GM18508 (cell line): ENCODE results near the gene CCDC85C.

Experiments used
- ATAC-seq: cut with Tn5 transposase; IDR thresholded peaks from one replicate; pipeline ENCODE4 v1.9.1; 2021; ENCODE audit warnings: moderate number of reproducible peaks; ENCODE audit not compliant: insufficient read depth, unreplicated experiment

CCDC85C gene

DNA sequence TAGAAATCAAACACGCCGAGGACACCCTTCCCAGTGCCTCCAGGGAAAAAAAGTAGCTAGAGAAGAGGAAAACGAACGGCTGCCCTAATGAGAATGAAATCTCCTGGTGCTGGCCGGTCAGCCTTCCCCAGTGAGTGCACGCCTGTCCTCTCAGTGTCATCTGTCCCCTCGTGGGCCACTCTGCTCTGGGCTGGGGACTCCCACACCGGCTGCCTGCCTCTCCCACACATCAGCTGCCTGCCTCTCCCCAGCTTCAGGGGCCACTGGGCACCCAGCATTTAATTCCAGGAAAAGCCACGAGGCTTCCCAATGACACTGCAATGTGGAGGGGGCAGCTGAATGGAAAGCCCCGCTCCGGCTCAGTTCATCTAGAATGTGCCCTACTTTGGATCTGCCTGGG, 59.0 kb downstream of the CCDC85C start:
- ATAC-seq: no peak

DNA sequence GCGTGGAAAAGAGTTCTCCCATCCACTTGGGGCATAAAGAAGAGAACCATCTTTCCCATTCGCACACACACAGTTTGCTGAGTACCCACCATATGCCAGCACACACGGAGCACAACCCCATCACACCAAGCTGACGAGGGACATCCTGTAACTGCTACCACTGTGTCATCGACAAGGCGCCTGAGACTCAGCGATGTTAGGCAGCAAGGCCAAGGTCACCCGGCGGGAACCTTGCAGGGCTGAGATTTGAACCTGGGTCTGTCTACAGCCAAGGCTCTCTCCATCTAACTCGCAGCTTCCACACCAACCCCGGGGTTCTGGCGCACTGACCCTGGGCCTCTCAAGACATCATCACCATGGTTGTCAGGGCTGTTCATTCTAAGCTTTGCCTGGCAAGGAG, 60.0 kb downstream of the CCDC85C start:
- ATAC-seq: no peak

DNA sequence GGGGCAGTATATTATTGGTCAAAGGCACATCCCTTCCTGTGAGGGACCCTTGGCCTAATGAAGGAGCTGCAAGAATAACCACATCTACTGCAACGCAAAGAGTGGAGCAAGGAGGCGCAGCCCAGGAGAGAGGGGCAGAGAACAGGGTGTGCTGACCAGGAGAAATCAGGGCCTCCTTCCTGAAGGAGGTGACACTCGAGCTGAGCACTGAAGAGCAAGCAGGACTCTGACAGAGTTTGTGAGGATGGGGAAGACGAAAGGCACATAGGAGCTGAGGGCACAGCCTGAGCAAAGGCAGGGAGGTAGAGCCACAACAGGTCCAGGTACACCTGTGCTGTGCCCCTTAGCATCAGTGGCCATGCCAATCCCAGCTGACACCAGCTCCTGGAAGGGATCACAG, 60.6 kb downstream of the CCDC85C start:
- ATAC-seq: no peak

DNA sequence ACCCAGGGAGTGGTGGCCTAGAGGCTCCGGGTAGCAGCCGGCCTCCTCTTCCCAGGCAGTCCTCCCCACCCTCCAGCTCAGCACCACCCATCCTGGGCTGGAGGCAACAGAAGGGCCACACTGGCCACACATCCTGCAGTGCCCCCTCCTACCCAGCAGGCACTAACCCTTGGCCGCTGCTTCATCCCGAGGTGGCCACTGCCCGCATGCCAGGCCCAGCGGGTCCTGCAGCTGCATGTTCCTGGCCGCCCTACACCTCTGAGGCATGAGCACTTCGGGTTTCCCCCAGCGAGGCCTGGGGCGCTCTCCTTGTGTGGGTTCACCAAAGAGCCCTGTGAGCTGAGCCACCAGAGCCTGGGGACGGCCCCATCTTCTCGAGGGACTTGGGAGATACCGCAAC, 61.4 kb downstream of the CCDC85C start:
- no peak for ATAC-seq

DNA sequence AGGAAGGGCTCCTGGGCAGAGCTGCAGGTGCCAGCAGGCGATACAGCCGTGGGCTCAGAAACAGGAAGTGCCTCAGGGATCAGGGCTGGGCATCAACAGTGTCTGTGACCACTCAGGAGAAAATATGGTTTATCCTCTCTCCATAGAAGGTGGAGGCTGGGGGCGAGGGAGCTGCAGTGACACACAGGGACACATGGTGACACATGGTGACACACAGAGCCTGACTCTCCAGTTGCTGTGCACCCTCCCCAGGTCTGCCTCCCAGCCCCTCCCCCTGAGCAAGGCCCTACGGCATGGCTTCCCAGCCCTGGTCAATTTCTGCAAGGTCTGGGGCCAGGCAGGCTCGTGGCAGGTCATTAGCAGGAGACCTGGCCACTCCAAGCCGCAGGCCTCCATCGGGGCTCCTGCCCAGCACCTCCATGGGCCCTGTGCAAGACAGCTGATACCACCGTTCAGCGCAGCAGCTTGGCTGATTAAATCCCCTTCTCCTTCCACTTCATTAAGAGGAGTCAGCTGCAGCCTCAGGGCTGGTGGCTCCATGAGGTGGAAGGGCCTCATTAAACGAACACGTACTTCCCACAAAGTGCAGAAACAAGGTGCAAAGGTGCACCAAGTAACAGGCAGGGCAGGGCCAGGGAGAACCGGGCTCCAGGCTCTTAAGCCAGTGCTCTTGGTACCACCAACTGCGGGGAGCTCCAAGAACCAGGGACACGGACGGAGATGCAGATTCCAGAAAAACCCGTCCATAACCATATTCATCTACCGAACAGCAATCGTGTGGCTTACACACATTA, 62.1 kb downstream of the CCDC85C start:
- no peak for ATAC-seq

DNA sequence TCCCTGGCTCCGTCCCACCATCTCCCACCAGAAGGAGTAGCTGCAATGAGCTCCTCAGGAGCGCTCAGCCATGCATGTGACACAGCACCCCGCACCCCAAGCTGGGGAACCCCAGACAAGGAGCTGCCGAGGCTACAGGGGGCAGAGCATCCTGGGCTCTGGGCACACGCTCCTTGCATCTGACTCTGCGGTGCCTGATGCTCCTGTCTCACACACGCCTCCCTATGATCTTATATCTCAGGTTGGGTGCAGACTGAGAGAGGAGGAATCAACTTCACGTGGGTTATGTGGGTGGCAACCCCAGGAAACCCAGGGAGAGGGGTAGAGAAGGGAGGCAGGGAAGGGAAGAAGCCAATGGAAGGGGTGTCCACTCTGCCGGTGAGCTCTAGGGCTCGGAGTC, 62.8 kb downstream of the CCDC85C start:
- no peak for ATAC-seq

DNA sequence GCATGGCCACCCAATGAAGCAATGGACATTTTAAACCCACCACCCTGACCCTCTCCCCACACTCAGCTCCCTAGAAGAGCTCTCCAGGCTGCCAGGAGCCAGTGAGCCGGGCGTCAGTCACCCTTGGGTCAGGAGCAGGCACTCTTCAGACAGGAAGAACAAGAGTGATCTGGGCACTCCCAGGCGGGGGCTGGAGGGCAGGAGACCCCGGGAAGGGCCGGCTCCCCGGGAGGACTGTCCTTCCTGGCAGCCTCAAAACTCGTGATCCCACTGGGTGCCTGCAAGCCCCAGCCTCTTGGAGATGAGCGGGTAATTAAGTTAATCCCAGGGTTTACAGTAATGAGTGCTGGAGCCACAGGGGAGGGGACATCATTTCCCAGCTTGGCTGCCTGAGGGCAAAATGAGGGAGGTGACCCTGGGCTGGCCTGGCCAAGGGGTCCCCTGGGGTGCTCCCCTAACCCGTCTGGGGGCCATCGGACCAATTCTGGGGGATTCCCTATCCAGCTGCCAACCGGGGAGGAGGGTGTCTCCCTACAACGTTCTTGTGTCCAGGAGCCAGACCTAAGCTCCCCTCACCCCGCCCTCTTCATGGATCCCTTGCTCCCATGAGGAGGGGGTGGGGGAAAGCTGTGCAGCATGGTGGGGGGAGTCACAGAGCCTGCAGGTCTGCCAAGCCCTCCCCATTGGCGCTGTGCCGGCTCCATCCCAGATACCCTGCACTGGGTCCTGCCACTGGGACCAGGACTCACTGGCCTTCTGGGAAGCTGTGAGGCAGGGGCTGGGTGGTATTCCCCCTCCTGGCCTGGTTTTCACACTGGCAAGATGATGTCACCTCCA, 63.6 kb downstream of the CCDC85C start:
- ATAC-seq: no peak

DNA sequence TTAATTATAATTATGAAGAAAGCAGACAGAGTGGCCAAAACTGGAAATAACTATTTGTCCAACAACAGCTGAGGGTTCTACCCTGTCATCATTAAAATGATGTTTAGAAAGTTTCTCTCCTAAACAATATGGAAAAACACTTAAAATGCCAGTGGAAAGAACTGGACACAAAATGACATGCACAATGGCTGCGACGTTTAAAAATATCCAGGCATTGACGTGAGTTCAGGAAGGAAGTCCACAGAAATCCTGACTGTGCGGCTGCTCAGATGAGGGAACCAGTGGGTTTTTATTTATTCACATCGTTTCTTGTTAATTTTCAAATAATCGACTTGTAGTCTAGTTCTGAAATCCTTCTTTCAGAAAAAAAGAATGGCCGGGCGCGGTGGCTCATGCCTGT, 64.5 kb downstream of the CCDC85C start:
- ATAC-seq: no peak

DNA sequence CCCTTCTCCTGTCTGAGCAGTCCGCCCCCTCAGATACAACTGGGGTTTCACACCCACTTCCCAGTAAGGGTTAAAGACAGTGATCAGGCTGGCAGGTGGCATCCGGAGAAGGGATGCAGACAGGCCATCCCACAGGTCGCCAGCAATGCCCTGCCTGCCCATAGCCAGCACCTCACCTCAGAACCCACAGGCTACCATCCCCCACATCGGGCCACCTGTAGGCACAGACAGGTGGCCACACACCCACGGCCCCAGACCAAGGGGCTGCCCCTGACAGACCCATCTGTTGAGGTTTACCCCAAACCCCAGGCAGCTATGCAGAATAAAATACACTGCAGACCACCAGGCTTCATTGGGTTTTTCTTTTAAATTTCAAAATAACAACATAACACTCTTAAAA, 65.3 kb downstream of the CCDC85C start:
- ATAC-seq: no peak

DNA sequence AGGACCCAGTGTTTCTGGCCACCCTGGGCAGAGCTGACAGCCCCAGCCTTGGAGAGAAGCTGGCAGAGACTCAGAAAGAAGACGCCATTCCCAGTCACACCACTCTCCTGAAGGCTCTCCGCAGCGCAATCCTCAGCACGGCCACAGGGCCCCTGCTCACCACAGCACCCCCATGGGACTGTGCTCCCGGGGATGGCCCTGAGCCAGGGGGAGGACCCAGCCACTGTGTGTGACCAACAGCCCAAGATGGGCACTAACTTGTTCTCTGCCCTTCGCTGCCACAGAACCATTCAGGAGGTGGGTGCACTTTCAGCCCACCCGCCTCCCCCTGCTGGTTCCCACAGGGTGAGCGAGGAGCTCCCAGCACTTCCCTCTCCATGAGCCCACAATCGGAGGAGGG, 65.7 kb downstream of the CCDC85C start:
- no peak for ATAC-seq

DNA sequence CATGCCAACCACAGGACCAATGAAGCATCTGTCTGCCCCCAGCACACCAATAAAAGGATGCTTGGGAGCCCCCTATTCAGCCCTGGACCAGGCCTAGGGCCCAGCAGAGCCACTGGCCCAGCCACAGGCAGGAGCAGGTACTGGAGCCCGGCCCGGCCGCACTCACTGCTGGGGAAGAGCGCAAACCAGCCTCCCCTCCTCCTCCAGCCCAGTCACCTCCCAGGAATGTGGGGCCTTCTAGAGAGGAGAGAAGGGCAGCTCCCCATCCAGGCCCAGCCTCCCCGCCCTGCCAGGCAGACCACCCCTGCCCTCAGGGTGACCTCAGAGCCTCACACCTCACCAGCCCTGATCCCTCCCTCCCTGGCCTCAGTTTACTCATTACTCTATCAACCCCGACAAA, 66.6 kb downstream of the CCDC85C start:
- ATAC-seq: no peak

DNA sequence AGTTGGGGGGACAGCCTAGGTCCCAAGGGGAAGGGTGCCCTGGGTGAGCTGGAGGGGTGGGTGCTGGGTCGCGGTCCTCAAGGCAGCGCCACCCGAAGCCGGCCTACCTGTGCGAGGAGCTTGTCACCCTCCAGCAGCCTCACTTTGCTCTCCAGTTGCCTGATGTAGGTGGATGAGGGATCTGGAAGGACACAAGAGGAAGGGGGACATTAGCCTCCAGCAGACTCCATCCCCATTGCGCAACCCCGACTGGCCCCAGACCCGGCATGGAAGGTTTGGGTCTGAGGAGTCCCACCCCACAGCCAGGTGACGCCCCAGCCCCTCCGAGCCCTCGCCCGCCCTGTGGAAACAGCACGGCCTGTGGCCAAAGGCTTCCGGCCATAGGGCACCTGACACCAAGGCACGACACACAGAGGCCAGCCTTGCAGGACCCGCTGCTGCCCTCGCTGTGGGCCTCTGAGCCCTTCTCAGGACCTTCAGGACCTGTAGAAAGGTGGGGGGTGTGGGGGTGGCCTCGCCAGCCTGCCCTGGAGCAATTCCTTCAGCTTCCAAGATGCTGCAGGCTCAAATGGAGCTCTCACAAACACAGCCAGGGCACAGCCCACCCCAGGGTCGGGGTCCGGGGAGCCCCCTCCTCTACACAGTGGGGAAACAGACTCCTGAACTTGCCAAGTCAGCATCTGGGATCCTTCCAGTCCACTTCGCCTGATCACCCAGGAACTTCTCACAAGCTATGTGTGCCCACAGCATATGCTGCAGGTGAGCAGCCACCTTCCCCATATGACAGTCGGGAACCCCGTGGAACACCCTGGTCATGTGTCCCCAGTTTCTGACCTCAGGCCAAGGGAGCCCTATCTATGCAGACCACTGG, 67.9 kb downstream of the CCDC85C start:
- ATAC-seq: no peak

DNA sequence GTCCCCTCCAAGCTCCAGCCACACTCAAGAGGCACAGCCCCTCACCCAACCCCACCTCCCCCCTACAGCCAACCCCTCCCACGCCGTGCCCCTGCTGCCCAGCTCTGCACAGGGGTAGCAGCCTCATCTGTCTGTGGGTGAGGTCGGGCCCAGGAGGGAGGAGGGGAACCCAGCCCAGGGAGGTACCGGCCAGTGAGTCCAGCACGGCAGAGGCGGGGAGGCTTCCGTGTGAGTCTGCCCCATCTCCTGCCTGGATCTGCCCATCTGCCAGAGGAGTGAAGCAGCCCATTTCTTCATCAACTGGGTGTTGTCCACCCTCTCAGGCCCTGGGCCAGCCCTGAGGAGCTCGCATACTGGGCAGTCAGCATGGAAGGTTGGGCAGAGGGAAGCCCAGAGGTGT, 68.6 kb downstream of the CCDC85C start:
- no peak for ATAC-seq

DNA sequence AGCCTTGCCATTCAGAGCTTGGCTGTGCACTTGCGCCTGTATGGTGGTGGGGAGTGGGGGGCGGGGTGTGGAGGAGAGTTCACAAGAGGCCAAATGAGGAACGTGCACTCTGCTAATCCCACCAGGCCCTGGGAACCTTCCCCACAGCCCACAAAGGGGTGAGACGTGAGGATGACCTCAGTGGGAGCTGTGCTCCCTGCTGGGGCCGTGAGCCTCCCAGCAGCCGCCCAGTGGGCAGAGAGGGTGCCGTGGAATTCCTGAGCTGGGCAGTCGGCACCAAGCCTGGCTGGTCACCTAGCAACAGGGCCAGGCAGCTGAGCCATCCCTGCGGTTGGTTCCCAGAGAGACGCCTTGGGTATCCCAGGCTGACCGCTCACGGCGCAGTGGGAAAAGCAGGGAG, 69.1 kb downstream of the CCDC85C start:
- ATAC-seq: no peak

DNA sequence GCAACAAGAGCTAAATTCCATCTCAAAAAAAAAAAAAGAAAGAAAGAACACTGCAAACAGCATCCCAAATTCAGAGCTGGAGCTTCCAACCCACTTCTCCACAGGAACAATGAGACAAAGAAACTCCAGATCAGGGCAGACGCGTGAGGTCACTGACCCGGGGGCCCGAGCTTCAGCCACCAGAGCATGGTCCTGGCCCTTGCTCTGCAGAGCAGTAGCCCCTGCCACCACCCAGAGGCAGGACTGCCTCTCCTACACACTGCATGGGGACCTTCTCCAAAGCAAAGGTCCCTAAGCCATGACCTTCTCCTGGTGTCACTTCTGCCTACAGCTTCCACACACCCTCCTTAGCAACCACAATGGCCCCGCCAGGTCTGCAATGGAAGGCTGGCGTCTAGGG, 69.7 kb downstream of the CCDC85C start:
- no peak for ATAC-seq

DNA sequence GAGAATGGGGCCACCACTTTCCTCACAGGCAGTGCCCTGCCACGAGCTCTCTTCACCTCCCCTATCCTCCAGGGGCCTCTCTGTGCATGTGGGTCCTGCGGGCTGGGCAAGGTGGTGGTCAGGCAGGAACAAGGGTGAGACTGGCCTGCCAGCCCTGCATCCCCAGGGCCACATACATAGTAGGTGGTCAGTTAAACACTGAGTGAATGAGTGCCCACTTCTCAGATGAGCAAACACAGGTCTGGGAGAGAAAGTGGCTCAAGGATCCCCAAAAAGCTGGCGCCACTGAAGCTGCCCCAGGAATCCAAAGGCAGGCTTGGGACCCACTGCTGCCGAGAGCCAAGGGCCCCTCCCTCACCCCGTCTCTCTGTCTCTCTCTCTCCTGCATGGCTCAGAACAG, 71.7 kb downstream of the CCDC85C start:
- ATAC-seq: no peak

DNA sequence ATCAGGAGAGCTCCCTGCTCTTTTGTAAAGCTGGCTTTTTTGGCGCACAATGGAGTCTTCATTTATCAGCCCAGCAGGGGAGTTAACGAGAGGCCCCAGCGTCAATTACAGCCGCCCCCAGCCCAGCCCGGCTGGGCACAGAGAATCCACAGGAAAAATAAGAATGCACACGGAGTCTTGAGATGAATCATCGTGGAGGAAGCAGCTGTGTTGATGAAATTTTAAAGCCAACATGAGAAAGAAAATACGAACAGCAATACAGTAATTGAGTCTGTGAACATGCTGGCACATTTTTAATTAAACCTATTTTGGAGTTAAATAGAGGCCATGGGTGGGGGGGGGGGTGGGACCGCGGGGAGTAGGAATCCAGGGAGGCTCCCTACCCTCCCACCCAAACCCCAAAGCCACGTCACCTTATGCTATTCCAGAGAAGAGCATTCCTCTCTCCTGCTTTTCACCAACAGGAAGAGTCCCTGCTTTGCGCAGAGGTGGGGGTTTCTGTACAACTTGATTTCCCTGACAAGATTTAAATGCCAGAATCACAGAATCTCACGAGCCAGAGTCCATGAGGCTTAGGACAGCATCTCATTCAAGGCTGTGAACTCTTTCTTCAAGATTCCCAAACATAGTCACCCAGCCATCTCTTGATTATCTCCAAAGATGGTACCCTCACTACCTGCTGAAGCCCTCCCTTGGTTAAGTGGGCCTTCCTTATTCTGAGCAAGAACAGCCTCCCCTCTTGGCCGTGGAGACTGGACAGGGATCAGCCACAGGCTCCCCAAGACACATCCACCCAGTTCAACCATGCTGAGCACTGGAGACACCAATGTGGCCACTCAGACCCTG, 72.5 kb downstream of the CCDC85C start:
- ATAC-seq: no peak

DNA sequence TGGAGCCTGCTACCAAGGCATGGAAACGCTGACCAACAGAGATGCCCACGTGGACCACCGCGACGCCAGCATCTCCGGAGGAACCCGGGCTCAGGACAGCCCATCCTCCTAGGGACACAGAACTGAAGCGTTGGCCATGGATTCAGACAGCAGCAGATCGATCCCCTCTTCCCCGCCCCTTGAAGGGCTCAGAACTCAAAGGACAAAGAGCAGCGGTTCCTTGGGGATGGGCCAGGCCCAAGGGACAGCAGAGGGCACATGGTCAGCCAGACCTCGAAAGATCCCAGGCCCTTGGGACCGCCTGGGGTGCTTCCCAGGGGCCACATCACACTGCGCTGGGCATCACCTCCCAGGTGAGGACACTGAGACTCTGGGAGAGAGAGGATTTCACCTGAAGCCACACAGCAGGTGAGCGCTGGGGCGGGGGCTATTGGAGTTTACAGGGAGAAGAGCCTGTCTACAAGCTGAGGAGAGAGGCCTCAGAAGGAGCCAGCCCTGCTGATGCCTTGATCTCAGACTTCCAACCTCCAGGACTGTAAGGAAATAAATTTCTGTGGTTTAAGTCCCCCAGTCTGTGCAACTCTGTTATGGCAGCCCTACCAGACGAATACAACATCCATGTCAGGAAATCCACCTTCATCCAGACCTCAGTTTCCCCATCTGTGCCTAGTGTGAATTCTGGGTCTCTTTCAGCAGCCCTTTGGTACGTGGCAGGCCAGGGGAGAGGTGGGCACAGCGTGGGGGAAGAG, 73.4 kb downstream of the CCDC85C start:
- ATAC-seq: no peak

DNA sequence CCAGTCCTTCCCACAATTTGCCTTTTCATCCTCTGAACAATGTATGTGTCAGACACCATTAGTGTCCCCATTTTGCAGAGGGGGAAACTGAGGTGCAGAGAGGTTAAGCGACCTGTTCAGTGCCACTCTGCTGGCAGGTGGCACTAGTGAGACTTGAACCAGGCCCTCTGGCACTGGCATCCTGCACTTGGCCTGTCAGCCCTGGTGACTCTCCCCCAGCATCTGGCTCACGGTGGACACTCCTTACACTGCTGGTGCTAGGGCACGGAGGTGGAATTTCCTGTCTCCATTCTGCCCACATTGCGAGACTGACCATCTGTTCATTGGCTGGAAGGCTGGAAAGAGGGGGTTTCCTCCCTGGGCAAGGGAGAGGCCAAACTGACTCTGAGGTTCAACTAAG, 74.1 kb downstream of the CCDC85C start:
- no peak for ATAC-seq
